GM06990 (cell line): ENCODE results near the gene CAPZA1.

Experiments
- DNase-seq: peaks from one replicate; pipeline ENCODE4 v3.0.0-alpha.2; 2011; ENCODE audit not compliant: insufficient read length; ENCODE audit errors: extremely low read depth
- H3K27me3 ChIP-seq: replicated peaks from 2 replicates; pipeline ENCODE4 v1.6.0; 2011; ENCODE audit warnings: low read length; ENCODE audit not compliant: control insufficient read depth, insufficient read depth
- H3K36me3 ChIP-seq: 2 replicates; pipeline ENCODE4 v1.5.1; 2011; ENCODE audit warnings: low read length; ENCODE audit not compliant: control insufficient read depth, insufficient read depth
- H3K4me3 ChIP-seq: replicated peaks from 2 replicates; pipeline ENCODE4 v1.5.1; 2011; ENCODE audit warnings: low read depth, mild to moderate bottlenecking, control low read depth, low read length
- TF ChIP-seq, protein P1 (sequence below): IDR thresholded peaks from 2 replicates; pipeline ENCODE4 v1.5.1; 2011; ENCODE audit warnings: low read length, control low read depth, mild to moderate bottlenecking, inconsistent platforms; ENCODE audit not compliant: insufficient read depth, poor library complexity, severe bottlenecking

CAPZA1 gene

DNA sequence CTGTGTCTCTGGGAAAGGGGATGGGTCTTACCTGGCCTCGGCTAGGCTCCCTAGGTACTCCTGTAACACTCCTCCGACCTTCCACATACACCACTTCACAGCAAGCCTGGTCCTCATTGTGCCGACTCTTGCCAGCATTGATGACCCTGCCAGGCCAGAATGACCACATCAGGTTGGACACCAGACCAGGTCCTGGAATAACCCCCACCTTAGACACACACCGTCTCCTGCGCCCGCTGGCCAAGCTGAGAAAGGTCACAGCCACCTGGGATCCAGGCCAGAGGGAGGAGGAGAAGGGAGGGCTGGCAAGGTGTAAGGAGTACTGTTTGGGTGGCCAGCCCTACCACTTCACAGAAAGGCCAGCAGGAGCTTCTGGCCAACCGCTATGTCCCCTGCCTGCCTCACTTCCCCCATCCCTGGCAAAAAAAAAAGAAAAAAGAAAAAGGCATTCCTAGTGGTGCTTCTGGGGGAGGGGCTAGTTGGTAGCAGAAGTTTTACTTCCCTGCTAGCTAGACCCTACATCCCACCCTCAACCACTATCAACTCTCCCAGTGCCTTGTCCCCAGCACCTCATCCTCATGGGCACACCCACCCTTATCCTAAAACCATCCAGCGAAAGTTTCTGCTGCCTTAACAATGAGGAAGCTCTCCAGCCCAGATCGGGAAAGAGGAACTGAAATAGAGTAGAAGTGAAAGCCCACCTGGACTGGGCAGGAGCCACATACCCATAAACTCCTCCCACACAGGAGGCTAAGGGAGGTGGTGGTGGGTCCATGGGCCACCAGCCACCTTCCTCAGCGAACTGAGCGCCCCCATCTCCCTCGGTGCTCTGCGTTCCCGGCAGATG is 94.1 kb downstream of the CAPZA1 start:
- peak; percentile 47 for DNase-seq
- Histone ChIP-seq H3K27me3 (no peaks in the 10 kb centered on the region), H3K36me3 (no peaks in the 10 kb centered on the region), H3K4me3 (peak overlapping the region; percentile 60)
- TF ChIP-seq, protein P1, sequence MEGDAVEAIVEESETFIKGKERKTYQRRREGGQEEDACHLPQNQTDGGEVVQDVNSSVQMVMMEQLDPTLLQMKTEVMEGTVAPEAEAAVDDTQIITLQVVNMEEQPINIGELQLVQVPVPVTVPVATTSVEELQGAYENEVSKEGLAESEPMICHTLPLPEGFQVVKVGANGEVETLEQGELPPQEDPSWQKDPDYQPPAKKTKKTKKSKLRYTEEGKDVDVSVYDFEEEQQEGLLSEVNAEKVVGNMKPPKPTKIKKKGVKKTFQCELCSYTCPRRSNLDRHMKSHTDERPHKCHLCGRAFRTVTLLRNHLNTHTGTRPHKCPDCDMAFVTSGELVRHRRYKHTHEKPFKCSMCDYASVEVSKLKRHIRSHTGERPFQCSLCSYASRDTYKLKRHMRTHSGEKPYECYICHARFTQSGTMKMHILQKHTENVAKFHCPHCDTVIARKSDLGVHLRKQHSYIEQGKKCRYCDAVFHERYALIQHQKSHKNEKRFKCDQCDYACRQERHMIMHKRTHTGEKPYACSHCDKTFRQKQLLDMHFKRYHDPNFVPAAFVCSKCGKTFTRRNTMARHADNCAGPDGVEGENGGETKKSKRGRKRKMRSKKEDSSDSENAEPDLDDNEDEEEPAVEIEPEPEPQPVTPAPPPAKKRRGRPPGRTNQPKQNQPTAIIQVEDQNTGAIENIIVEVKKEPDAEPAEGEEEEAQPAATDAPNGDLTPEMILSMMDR = no peak

DNA sequence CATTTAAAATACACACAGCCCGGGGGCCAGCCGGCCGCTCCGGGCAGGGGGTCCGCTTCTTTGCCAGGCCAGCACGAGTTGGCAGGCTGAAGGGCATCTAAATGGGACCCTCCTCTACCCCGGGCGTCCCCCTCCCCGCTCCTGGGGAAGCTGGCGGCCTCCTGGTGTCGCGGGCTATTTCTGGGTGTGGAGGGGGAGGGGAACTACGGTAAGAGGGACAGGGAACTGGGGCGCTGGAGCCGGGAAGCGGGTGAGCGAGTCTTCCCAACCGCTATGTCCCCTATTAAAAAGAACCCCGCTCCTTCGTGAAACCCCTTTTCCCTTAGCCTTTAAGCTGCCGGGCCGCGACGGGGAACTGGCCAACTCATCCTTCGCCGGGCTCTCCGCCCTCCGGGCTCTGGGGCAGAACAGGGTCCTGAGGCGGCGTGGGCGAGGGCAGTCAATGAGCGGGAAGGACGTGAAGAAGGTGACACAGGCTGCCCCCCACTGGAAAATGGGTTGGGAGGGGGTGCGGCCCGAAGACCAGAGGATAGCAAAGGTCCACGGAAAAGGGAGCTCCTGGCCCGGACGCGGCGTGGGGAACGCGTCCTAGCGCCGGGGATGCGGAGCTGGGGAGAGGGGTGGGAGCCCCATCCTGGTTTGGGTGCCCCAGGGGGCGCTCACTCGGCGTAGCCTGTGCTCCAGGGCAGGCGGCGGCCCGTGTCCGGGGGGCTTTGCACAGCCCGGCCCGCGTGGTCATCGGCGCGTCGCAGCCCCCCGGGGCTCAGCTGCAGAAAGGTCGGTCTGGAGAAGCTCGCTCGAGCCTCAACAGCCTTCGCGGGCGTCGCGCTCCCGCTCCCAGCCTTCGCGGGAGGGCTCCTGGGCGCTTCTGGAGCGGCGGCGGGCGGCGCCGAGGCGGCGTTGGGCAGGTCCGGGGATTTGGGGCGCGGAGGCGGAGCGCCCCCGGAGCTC is 95.0 kb downstream of the CAPZA1 start:
- peak; percentile 46 for DNase-seq
- TF ChIP-seq, protein P1 = no peak
- Histone ChIP-seq H3K27me3 (no peaks in the 10 kb centered on the region; the same call in 1 of the 2 replicates), H3K36me3 (no peaks in the 10 kb centered on the region), H3K4me3 (peak overlapping the region; percentile 60)

DNA sequence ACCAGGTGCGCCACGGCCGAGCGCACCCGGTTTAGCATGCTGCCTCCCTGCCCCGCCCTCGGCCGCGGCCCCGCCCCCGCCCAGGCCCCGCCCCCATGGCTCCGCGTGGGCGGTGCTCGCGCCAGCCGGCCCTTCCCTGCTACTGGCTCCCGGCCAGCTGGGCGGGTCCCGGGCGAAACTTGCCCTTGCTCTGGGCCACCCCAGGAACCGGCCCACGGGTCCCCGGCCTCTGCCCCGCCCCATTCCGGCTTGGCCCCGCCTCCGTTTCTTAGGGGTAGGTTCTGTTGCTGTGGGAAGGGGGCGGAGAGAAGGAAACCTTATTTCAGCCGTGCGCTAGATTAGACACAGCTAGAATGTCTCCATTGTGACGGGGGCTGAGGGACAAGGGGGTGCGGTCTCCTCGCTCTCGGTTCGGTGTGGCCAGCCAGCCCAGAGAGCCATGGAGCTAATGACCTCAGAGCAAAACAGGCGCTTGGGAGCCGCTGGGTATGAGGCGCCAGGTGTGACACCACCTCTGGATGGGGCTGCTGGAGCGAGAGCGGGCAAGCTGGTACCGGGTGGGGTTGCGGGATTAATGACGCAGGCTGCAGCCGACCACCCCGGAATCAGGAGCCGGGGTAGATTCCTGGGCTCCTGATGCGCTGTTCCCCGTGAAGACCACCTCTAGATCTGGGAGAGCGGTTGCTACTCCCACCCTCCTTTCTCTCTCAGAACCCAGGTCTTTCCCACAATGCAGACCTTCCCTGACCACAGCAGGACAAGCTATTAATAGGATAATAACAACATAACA is 95.8 kb downstream of the CAPZA1 start, which contains the start of gene PPM1J:
PPM1J (minus strand) TSS at position 69 of the 790 bp plus-strand sequence; CDS start at position 38, 31 bp downstream.
- peak; percentile 95 for DNase-seq
- peaks cover 2% of the 10 kb centered on the region; the same call in 1 of the 2 replicates for H3K27me3 ChIP-seq
- TF ChIP-seq, protein P1 = no peak
- peak within 1 kb of the TSS; percentile 65 for H3K4me3 ChIP-seq
- no peaks in the 10 kb centered on the region for H3K36me3 ChIP-seq

DNA sequence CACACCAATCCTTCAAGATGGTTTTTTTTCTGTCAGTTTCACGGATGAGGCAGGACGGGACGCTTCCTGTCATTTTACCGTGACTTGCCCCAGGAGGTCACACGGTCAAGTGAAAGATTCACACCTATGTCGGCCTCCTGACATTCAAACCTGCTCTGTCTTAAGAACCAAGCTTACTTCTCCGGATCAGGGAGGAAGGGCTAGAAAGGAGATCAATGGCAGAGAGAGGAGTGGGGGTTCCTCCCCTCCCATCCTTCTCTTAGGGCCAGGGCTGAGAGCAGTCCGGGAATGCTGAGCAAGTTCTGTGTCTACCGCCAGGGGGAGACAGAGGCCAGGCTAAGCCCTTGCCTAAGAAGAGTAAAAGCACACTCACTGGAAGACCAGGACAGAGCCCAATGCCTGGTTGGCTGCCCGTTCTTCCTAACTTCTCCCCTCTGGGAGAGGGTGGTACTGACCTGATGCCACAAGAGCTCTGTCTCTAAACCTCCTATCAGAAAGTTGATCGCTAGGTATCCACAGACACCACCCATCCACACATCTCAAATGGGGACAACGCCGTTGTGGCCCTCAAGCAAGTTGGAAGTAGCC is 96.6 kb downstream of the CAPZA1 start:
- peak; percentile 53 for DNase-seq
- TF ChIP-seq, protein P1 = peak; percentile 95

More for the DNA sequence above, 96.6 kb downstream of the CAPZA1 start:
- H3K4me3 ChIP-seq = peak overlapping the region; percentile 65
- H3K27me3 ChIP-seq = peaks cover 2% of the 10 kb centered on the region; the same call in 1 of the 2 replicates
- H3K36me3 ChIP-seq = no peaks in the 10 kb centered on the region
